ENCODE data around the gene CCNJL.
"Not testable (repeated sequence)": the region's sequence is repeated elsewhere in the genome, so short reads cannot be mapped to it uniquely, and the experiment has no call there.

Gene CCNJL, protein sequence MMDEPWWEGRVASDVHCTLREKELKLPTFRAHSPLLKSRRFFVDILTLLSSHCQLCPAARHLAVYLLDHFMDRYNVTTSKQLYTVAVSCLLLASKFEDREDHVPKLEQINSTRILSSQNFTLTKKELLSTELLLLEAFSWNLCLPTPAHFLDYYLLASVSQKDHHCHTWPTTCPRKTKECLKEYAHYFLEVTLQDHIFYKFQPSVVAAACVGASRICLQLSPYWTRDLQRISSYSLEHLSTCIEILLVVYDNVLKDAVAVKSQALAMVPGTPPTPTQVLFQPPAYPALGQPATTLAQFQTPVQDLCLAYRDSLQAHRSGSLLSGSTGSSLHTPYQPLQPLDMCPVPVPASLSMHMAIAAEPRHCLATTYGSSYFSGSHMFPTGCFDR

DNA sequence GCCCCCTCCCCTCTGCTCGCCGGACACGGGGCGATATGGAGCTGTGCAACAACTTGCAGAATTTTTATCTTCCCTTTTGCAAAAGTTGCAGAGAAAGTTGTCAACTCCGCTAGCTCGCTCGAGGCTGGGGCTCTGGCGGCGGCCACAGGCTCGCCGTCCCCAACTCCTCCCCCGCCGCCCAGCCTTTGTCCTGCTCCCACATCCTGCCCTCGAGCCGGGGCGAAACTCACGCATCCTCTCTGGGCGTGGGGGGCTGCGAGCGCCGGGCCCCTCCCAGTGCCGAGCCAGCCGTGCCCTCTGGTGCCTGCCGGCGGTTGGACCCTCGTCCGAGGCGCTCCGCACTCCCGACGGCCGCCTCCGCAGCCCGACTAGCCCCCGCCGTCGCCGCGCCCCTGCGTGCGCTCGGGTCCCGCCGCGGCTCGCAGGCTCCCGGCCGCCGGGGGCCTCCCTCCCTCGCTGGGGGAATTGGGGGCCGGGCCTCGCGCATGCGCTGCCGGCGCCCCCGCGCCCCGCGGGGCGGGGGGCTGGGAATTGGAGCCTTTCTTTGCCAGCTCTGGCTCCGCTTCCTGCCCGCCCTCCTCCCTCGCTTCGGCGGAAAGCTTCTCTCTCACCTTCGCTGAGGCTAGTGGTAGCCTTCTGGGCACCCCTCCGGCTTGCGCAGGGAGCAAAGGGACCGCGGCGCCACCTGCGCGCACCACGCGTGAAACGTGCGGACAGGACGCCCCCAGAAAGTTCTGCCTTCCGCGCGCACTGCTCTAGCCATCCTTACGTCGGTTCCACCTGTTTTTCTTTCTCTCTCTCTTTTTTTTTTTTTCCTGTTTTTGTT lies at the start of gene CCNJL:
CCNJL (minus strand) TSS at position 431 of the 826 bp plus-strand sequence. CDS start 641 bp downstream, outside the sequence.
- no peak for DNase-seq (ENCODE audit: low spot score)

DNA sequence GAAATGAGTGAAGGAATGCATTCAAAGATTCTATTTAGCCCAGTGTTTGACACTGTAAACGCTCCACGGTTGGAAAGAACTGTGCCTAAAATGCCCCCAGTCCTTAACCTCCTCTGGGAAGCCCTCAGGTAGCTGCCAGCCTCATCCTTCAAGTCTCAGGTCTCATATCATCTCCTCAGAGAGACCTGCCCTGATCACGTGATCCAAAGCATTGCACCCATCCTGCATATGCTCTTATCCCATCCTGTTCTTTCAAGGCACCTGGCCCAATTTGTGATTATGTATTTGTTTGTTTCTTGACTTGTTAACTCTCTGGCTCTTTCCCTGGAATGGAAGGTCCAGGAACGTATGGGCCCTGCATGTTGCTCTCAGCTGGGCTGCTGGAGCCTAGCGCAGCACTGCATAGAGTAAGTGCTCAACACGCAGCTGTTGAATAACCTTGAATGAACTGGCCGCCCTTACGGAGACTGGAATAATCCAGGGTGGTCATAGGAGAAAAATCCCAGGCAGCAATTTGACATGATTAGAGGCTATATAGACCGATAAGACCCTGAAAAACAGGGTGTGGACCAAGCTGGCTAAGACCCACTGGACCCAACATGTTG lies 49.4 kb upstream of the CCNJL start:
- DNase-seq (ENCODE audit: low spot score): no peak

GRCh38 chr5:160360310-160360709 lies 47.9 kb upstream of the CCNJL start:
- no peak for DNase-seq (ENCODE audit: low spot score)

DNA sequence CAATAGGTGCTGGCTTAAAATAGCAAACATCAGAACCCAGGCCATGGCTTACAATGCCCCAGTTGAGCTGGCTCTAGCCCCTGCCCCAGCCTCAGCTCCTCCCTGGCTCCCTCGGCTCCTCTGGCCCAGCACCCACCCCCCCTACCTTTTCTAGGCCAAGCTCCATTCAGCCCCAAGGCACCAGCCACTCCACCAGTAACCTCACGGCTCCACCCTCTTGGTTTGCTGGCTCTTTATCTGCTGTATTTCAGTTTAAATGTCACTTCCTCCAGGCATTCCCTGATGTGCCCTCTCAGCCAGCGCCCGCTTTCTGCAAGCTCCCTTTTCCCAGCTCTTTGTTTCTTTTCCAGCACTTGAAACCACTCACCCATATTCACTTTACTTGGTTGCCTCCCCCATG lies 47.5 kb upstream of the CCNJL start:
- no peak for DNase-seq (ENCODE audit: low spot score)

- no peak for DNase-seq (ENCODE audit: low spot score)
Observed at GRCh38 chr5:160359242-160359641, 46.9 kb upstream of the CCNJL start.

GRCh38 chr5:160357861-160358411 lies 45.6 kb upstream of the CCNJL start:
- DNase-seq (ENCODE audit: low spot score): no peak

DNA sequence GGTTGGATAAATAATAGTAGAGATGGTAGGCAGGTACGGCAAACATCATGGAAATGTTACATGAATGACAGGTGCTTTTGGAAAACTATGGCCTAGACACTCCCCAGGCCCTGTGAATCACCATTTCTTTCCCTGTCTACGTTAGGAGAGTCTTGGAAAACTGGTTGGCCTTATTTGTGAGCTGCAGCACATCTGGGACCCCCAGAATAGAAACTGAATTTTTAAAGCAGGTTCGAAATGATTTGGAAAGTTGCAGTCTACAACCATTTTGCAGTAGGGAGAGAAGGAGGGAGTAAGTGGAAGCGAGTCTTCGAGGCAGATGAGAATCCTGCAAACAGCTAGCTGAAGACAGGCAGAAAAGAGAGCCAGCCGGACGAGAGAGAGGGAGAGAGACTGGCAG lies 45.0 kb upstream of the CCNJL start:
- no peak for DNase-seq (ENCODE audit: low spot score)

DNA sequence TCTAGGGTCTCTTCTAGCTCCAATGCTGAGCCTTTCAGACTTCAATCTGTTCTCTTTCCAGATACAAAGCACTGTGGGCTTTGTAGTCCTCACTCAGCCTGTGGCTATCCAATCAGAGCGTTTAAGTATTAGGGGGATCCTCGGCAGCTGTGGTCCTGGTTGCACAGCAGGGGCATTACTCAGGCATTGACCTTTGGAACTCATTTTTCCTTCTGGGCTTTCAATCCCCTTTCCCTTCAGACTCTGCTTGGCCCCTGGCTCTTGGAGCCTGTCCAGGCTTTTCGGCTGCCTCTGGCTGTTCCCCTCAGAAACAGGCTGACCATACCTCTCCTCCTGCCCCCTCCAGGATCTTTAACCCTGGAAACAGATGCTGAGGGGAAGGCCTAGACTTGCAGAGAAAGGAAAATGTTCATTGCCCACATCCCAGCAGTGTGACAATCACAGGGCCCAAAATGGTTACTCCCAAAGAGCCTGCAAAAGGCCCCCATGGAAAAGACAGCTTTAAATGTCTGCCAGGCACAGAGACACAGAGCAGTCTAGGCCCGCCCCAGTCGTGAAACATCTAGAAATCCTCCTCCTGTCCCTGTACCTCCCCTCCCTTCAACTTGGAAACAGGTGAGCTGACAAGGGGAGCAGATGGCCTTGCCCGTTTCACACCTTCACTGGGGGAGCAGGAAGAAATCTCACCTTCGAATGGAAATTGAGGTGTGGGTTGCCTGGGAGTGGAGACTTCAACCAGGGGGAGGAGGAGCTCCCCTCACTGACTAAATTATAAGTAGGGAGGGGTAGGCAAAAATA lies 44.4 kb upstream of the CCNJL start:
- no peak for DNase-seq (ENCODE audit: low spot score)

DNA sequence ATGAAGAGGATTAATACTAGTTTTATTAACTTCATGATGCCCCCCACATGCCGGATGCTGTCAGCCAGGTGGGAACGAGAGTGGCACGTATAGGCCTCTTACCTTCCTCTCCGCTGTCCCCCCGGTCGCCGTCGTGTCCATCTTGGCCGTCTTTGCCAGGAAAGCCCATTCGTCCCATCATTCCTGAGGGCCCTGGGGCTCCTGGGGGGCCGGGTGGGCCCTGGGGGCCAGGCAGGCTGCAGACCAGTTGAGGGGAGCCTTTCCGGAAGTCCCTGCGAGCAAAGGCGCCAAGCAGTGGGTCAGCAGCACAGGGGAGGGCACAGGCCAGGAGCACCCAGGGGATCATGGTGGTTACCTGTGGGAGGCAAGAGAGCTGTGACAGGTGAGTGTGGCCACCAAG lies 42.3 kb upstream of the CCNJL start:
- no peak for DNase-seq (ENCODE audit: low spot score)

DNA sequence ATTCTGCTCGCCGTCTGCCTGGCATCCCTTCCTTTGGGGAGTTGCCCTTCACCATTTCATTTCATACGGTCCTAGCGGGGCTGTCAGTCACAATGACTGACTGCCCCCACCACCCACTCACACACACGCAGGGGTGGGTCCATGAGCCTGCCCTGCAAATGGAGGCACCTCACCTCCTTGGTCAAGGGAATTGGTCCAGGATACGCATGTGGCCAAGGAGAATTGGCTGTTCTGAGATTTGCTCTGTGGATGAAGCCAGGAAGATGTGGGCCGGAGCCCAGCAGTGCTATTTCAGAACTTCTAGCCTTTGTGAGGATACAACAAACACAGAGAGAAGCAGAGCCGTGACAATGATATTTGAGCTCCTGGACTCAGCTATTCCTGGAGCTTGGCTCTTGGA lies 41.0 kb upstream of the CCNJL start:
- no peak for DNase-seq (ENCODE audit: low spot score)

- no peak for DNase-seq (ENCODE audit: low spot score)
Observed at GRCh38 chr5:160352308-160352707, 39.9 kb upstream of the CCNJL start.

DNA sequence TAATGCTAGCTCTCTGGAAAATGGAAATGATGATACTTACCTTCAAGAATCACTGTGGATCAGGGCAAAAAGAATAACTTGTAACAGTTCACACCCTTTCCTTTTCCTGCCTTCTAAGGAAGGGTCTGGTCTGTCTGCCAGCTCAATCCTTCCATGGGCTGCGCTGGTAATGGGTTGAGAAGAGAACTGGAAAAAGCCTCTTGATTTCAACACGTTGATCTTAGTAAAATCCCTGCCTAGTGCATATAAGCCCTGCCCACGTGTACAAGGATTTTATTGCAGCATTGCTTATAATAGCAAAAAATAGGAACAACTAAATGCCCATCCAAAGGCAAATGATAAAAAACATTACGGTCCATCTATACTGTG lies 37.6 kb upstream of the CCNJL start:
- DNase-seq (ENCODE audit: low spot score): no peak

- no peak for DNase-seq (ENCODE audit: low spot score)
Observed at GRCh38 chr5:160349249-160349934, 37.0 kb upstream of the CCNJL start.

DNA sequence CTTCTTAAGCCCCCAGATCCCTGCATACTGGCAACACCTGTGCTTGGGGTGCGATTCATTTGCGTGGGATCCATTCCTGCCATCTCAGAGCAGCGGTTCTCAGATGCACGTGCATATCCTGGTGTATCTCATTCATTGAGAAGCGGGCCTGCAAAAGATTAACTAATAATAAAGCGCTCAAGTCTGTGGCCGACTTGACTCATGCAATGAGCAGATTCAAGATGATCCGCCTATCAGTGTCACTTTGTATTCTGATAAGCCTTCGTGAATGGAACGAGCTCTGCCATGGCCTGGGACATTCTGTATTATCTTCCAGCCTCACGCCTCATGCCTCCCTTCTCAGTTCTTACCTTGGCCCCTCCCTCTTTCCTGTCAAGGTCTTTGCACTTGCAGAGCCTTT lies 35.7 kb upstream of the CCNJL start:
- peak; percentile 16 for DNase-seq (ENCODE audit: low spot score)

DNA sequence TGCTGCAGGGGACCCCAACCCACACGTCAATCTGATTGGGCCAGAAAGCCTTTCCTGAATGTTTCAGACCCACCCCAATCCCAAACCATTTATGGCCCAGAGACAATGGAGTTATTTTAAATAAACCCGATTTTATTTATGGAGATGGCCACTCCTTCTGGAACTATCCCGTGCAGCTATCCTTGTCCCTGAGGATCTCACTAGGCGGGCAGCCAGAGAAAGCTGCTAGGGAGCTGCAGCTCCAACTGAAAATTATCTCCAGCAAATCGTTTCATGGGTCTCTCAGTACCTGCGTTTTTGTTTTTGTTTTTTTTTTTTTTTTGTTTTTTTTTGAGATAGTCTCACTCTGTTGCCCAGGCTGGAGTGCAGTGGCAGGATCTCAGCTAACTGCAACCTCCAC lies 35.1 kb upstream of the CCNJL start:
- no peak for DNase-seq (ENCODE audit: low spot score)

DNA sequence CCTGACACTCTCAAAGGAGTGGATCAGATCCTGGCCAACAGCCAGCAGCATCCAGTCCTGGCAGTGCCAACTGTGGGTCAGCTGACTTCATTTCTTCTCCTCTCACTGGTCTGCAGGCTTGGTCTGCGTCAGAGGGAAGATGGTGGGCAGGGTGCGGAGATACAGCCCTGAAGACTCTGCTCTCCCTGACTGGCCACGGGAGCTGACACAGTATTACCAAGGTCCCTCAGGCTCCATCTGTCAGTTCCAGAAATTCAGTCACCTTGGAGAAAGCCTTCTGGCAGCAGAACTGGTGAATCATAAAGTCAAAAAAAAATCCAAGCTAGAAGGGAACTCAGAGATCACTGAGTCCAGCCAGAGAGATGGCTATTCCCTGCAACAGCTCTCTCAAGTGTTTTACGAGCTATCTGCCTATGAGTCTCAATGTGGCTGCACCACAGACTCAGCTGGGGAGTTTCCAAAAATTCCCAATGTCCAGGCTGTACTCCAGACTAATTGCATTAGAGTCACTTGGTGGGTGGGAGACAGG lies 30.1 kb upstream of the CCNJL start:
- DNase-seq (ENCODE audit: low spot score): no peak

- peak; percentile 8 for DNase-seq (ENCODE audit: low spot score)
Observed at GRCh38 chr5:160341309-160341870, 29.0 kb upstream of the CCNJL start.

- not testable (repeated sequence) for DNase-seq (ENCODE audit: low spot score)
Observed at GRCh38 chr5:160340513-160340912, 28.1 kb upstream of the CCNJL start.

- DNase-seq (ENCODE audit: low spot score): peak; percentile 28
Observed at GRCh38 chr5:160339406-160340130, 27.2 kb upstream of the CCNJL start.

DNA sequence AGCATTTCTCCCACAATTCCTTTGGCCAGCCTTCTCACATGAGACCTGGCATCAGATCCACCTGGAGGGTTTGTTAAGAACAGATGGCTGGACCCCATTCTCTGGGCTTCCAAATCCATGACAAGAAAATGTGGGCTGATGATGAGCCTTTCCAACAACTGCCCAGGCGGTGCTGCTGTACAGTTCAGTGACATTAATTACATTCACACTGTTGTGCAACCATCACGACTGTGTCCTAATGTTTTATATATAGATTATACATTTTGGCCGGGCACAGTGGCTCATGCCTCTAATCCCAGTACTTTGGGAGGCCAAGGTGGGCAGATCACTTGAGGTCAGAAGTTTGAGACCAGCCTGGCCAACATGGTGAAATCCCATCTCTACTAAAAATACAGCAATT lies 22.4 kb upstream of the CCNJL start:
- DNase-seq (ENCODE audit: low spot score): not testable (repeated sequence)
